Mesenteric fat pad (tissue), 1 donor: ENCODE results near the gene TWF1. TPM values are rescaled to one million over a fixed set of nuclear protein-coding genes. Genes with fewer than 3 reads are reported as not detected.
A peak's percentile ranks its signal among the peaks of the same experiment; 100 is the strongest.
"Not testable (repeated sequence)": the region's sequence is repeated elsewhere in the genome, so short reads cannot be mapped to it uniquely, and the experiment has no call there.

Experiments
- DNase-seq: peaks from one replicate; pipeline ENCODE4 v3.0.0-alpha.2; 2020; ENCODE audit warnings: low spot score
- long read RNA-seq: library from polyadenylated mRNA; unstranded; transcript quantifications from one replicate; pipeline ENCODE4 v2.0.0, GENCODE V29; 2020
- total RNA-seq: library from RNA; stranded (reverse); fragmentation: NEBNext Ultra II Directional; extraction: Animal tissue kit (Norgen Biotek cat#: 25700); gene quantifications from one replicate; pipeline ENCODE4 v1.2.1, GENCODE V29; 2021
- donor health status: DM: yes; HTN: yes; CAD: no.

TWF1 gene
- total RNA-seq: 84.8 TPM
- long read RNA-seq, transcript TWF1-201 (9 exons, 3,045 nt): major isoform, 36 of 48 reads
- long read RNA-seq, partial matches to known transcripts: 5 of 48 reads
- long read RNA-seq, other reads (novel, unspliced or antisense): 7 of 48 reads

- DNase-seq: peak; percentile 97
Observed at GRCh38 chr12:43805860-43806736, at the start of gene TWF1. TSS of gene TWF1 (minus strand) at chr12:43806317. CDS start at chr12:43806245, 72 bp downstream.

- no peak for DNase-seq
Observed at GRCh38 chr12:43852744-43853143, 46.6 kb upstream of the TWF1 start.

- DNase-seq: no peak
Observed at GRCh38 chr12:43848786-43849185, 42.7 kb upstream of the TWF1 start.

GRCh38 chr12:43848226-43848507 is 42.0 kb upstream of the TWF1 start:
- DNase-seq: no peak

GRCh38 chr12:43847425-43848225 is 41.5 kb upstream of the TWF1 start:
- not testable (repeated sequence) for DNase-seq

- no peak for DNase-seq
Observed at GRCh38 chr12:43842259-43842658, 36.1 kb upstream of the TWF1 start.

GRCh38 chr12:43841253-43841652 is 35.1 kb upstream of the TWF1 start:
- no peak for DNase-seq

- no peak for DNase-seq
Observed at GRCh38 chr12:43840338-43840737, 34.2 kb upstream of the TWF1 start.

- no peak for DNase-seq
Observed at GRCh38 chr12:43836475-43836989, 30.4 kb upstream of the TWF1 start.

- DNase-seq: peak; percentile 94
Observed at GRCh38 chr12:43835656-43836474, 29.7 kb upstream of the TWF1 start, which contains the start of gene TMEM117. TSS of gene TMEM117 (plus strand) at chr12:43836081.

GRCh38 chr12:43835264-43835655 is 29.1 kb upstream of the TWF1 start:
- no peak for DNase-seq

GRCh38 chr12:43832463-43833168 is 26.5 kb upstream of the TWF1 start:
- DNase-seq: no peak

- DNase-seq: no peak
Observed at GRCh38 chr12:43827093-43827492, 21.0 kb upstream of the TWF1 start.

GRCh38 chr12:43826681-43827080 is 20.6 kb upstream of the TWF1 start:
- DNase-seq: no peak

- no peak for DNase-seq
Observed at GRCh38 chr12:43824207-43824775, 18.2 kb upstream of the TWF1 start.

GRCh38 chr12:43816168-43816567 is 10.1 kb upstream of the TWF1 start:
- no peak for DNase-seq

GRCh38 chr12:43815416-43815815 is 9.3 kb upstream of the TWF1 start:
- no peak for DNase-seq

- DNase-seq: no peak
Observed at GRCh38 chr12:43812926-43813325, 6.8 kb upstream of the TWF1 start.

- DNase-seq: no peak
Observed at GRCh38 chr12:43812057-43812456, 5.9 kb upstream of the TWF1 start.

- no peak for DNase-seq
Observed at GRCh38 chr12:43807386-43807785, 1.3 kb upstream of the TWF1 start.
